GM18505 (cell line): ENCODE results near the gene DNAJA4.

Experiments
- ATAC-seq: cut with Tn5 transposase; IDR thresholded peaks from one replicate; pipeline ENCODE4 v1.9.1; 2021; ENCODE audit not compliant: unreplicated experiment
- POLR2A ChIP-seq: IDR thresholded peaks from 4 replicates; pipeline ENCODE4 v1.6.1; 2011; ENCODE audit warnings: borderline replicate concordance; ENCODE audit not compliant: insufficient read depth, insufficient read length; ENCODE audit errors: extremely low read depth

The DNAJA4 gene

DNA sequence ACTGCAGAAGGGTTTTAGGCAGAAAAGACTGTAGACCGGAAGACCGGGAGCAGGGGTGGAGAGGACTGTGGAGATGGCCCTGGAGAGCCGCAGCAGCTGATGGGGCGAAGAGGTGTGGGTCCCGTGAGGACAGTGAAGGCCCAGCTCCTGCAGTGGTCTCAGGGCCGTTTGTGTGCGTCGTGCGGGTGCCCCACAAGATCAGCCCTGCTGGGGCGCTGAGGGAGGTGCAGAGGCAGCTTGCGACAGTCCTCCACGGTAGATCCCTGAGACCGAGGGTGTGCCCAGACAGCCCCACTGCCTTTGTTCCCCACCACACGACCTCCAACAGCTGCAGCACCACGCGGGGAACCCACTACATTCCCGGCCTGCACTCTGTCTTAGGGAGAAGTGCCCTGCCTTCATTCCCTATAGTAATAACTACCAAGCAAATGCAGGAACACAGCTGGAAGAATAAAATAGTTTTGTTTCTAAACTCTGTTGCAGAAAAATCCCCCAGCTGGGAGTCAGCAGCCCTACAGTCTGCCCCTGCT lies 56.7 kb downstream of the DNAJA4 start:
- ATAC-seq = no peak
- no peak for TF ChIP-seq POLR2A

DNA sequence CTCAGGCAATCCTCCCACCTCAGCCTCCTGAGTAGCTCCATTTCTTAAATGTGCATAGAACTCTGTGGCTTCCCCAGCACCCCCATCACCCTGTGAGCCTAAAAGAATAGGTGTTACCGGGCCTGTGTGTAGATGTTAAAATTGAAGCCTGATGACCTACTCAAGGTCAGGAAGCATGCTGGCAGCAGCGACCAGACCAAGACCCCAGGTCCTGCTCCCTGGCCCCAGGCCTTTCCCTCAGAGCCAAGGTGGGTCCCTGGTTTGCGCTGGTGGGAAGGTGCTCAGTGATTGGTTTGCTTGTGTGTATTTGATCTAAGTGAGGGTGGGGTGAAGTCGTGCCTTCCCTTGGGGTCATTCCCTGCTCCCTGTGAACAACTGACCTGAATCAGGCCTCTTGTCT lies 57.4 kb downstream of the DNAJA4 start:
- no peak for ATAC-seq
- TF ChIP-seq POLR2A = no peak

DNA sequence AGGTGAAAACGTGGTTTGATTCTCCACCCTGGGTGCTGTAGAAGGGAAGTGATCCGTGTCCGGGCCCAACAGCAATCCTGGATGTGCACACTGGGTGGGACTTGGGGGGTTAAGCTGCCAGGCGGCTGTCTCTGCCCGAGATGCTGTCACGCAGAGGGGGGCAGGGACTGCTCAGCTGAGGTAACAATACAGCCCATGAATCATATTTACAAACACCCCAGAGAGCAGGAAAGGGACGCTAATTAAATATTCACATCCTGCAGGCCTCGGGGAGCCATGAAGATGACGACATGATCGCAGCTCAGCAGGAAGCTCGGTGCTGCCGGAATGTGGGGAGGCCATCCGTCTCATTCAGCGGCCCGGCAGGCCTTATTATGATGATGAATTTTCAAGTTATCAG lies 57.9 kb downstream of the DNAJA4 start:
- ATAC-seq = no peak
- no peak for TF ChIP-seq POLR2A

DNA sequence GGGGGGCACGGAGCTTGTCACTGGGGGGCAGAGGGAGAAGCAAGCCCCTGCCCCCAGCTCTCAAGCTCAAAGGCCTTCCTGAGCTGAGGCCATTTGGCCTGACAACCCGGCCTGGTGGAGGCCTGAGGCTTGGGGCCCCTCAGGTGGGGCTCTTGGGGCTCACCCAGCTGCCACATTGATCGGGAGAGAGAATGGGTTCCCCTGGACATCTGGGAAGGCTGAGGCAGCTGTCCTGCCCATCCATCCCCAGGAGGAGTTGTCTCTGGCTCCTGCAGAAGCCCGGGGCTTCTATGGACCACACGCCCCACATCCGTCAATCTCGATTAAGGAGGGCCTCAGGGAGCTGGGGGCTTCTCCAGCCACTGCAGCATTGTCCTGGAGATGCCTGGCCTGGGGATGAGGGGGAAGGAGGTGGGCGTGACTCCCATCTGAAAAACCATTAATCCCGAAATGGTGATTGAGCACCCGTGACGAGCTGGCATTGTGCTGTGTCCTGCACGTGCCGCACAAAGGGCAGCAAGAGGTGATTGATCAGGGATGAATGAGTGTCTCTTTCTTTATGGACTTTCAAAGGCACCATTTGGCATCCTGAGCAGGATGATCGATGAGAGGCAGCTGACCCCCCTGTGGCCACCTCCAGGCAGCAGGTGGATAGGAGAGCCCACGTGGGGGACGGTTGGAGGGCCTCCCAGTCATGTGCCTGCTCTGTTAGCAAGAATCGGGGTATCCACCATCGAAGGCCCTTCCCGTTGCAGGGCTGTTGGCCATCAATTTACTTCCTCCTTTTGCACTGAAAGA lies 58.6 kb downstream of the DNAJA4 start:
- no peak for TF ChIP-seq POLR2A
- no peak for ATAC-seq

DNA sequence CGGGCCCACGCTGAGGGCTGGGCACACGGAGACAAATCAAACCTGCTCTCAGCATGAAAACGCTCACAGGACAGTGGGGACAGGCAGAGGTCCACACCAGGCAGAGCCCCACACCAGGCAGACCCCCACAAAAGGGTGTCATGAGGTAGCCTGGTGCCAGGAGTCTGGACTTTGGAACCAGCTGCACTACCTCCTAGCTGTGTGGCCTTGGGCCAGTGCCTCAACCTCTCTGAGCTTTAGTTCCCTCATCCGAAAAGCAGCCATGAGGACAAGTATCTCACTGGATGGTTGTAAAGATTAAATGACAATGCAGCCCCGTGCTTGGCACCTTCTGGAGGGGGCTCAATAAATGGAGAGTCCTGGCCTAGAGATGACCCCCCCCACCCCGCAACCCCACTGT lies 59.3 kb downstream of the DNAJA4 start:
- TF ChIP-seq POLR2A = no peak
- no peak for ATAC-seq

DNA sequence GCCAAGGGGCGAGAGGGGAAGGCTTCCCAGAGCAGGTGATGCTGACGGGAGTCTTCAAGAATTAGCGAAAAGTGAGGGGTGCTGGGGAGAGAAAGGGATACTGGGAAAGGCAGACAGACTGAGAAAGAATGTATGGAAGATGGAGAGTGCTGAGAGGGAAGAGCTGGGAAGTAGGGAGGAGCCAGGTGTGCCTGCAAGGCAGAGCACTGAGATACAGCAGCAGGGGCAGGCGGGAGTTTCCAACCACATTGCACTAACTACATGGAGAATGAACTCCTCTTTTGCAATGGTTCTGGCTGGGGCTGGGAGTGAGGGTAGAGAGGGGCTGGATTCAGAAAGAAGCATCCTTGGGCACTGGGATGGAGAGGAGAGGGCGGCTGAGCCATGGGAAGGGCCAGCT lies 59.8 kb downstream of the DNAJA4 start:
- ATAC-seq = no peak
- no peak for TF ChIP-seq POLR2A

DNA sequence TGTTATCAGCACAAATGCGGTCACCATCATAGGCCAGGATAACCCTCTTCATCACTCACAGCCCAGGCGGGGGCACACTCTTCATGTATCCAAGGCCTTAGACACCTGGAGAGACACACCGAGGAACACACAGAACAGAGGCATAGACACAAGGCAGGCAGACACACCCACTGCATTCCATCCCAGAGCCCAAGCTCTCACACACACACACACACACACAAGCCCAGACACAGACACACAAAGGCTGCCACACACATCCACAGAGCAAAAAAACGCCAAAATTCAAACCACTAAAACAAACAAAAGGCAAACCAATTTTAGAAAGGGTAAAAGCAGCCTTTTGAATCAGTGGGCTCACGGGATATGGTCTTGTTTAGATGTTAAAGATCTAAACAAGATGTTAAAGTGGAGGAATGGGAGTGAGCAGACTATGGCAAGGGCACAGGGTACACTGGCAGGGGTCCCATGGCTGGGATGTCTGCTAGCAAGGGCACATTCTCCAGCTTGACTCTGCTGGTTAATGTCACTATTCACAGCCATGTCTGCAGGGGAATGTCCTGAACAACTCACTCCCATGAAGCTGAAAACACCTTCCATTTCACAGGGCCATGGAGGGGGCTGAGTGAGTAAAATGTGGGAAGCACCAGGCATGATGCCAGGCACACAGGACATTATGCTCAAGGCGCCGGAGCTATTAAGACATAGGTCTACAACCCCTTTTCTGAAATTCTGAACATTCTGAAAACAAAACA lies 60.9 kb downstream of the DNAJA4 start:
- TF ChIP-seq POLR2A = no peak
- no peak for ATAC-seq

DNA sequence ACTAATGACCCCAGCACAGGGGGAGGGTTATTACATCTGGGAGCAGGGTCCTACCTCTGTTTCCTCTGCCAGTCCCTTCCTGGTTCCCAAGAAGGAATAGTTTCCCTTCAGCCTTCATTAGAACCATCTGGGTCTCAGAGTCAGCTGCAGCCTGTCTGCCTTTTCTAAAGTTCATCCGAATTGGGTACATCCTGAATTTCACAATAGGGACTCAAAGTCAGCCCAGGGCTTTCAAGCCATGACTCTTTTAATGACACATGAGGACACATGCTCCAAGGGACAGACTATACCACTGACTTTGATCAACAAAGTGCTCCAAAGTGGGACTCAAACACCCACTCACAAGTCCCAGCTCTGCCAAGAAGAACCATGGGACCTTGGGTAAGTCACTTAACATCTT lies 63.1 kb downstream of the DNAJA4 start:
- no peak for ATAC-seq
- TF ChIP-seq POLR2A = no peak

DNA sequence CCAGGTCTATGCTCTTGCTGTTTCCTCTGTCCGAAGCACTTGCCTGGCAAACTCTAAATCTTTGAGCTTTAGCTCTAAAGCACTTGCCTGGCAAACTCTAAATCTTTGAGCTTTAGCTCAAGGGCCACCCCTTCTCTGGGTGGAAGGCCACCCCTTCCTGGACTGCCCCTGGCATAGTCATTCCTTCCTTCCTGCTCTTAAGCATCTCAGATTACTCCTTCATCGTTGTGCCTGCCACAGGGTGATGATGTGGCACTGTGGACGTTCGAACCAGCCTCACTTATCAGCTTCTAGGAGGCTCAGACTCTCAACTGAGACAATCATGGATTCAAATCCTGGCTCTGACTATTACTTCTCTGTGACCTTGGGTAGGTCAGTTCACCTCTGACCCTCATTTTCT lies 65.3 kb downstream of the DNAJA4 start:
- TF ChIP-seq POLR2A = no peak
- ATAC-seq = no peak
